Measurements from ENCODE around the gene FDX1.

Gene FDX1

DNA sequence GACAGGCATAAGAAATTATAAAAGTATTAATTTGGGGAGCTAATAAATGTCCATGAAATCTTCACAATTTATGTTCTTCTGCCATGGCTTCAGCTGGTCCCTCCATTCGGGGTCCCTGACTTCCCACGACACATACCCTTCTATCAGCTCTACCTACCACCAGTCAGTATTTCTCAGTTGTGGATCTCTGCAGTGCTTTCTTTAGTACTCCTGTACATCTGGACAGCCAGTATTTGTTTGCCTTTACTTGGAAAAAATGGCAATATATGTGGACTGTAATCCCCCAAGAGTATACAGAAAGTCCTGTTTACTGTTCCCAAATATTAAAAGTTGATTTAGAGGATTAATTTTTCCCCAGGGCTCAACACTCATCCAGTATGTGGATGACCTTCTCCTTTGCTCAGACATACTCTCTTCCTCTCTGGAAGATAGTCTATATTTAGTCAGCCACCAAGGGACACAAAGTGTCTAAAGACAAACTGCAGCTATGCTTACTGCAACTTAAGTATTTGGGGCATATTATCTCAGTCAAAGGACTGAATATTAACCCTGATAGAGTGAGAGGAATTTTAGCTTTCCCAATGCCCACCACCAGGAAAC, 7.3 kb upstream of the FDX1 start:
- in situ Hi-C loops (cut with HindIII; ENCODE audit: low pct_unique_long_range_greater_than_20kb, low sequenced_read_pairs), result no loop called here
- no peak for DNase-seq (ENCODE audit: low read depth in 1 of 2, low spot score in 1 of 2)
- TF ChIP-seq JUND (IDR thresholded peaks at IDR 0.05; ENCODE audit: low read depth), result no peak

DNA sequence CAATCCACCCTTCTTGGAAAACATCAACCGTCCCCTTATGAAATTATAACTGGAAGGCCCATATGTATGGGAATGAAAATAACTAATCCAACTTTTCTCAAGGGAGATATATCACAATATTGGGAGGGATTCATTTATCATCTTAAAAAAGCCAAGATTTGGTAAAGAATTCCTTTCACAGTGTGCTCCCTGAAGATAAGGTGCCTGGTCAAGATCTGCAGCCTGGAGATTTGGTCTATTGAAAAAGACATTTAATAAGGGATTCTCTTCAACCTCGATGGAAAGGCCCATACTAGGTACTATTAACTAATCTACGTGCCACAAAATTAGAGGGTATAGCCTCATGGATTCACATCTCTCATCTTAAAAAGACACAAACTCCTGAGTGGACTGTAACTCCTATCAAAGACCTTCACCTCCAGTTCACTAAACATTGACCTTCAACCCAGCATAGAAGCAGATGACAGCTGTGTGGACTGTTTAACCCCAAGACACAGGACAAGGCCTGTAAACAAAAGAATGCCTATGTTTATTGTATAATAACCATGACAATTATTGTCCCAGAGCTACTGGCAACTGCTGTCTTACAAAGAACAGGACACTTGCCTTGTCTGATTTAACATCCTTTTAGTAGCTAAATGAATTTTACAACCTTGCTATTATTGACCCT, 4.8 kb upstream of the FDX1 start:
- no peak for TF ChIP-seq JUND (IDR thresholded peaks at IDR 0.05; ENCODE audit: low read depth)
- no peak for DNase-seq (ENCODE audit: low read depth in 1 of 2, low spot score in 1 of 2)
- in situ Hi-C loops (cut with HindIII; ENCODE audit: low pct_unique_long_range_greater_than_20kb, low sequenced_read_pairs), result no loop called here

DNA sequence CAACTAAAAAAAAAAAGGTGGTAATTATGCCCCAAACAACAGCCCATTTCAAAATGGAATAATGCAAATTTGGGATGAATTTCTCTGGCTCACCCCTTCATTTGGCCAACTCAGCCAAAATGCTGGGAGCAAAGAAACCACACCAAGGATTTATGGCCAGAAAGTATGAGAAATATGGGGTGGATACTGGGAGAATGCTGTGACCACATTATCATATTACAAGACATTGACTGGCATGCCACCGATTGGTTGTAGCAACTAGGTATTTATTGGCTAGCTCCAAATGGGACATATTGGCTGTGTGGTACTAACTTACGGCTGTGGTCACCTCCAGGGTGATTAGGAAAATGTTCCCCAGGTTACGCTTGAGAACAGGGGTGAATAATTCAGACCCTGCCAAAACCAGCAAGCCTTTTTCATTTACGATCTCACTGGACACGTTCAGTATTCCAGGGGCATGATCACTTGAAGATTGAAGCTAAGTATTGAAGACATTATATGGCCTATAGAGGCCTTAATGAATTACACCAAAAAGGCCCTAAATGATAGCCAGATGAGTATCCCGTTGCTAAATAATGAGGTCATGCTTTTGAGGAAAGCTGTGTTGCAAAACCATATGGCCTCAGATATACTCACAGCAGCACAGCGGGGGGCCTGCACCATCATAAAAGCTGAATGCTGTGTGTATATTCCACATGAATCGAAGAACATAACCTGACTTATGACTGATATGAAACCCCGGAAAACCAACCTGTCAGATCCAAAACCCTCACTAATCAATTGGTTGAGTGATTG, 3.8 kb upstream of the FDX1 start:
- no peak for DNase-seq (ENCODE audit: low read depth in 1 of 2, low spot score in 1 of 2)
- in situ Hi-C loops (cut with HindIII; ENCODE audit: low pct_unique_long_range_greater_than_20kb, low sequenced_read_pairs), result no loop called here
- no peak for TF ChIP-seq JUND (IDR thresholded peaks at IDR 0.05; ENCODE audit: low read depth)

DNA sequence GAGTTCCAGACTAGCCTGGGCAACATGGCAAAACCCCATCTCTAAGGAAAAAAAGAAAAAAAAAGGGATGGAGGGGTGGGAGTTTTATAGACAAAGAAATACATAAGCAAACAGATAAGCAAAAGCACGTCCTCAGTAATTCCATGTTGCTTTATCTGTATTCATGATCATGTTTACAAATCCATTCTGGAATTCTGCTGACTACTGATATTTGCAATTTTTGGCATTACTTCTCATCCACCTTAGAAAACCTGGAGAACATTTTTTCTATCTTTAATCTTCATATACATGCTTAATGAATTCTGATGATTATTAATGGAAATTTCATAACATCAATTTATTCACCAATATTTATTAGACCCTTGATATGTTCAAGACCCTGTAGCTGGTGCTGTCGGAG, 1.7 kb upstream of the FDX1 start:
- in situ Hi-C loops (cut with HindIII; ENCODE audit: low pct_unique_long_range_greater_than_20kb, low sequenced_read_pairs), result no loop called here
- no peak for DNase-seq (ENCODE audit: low read depth in 1 of 2, low spot score in 1 of 2)
- TF ChIP-seq JUND (IDR thresholded peaks at IDR 0.05; ENCODE audit: low read depth), result no peak

DNA sequence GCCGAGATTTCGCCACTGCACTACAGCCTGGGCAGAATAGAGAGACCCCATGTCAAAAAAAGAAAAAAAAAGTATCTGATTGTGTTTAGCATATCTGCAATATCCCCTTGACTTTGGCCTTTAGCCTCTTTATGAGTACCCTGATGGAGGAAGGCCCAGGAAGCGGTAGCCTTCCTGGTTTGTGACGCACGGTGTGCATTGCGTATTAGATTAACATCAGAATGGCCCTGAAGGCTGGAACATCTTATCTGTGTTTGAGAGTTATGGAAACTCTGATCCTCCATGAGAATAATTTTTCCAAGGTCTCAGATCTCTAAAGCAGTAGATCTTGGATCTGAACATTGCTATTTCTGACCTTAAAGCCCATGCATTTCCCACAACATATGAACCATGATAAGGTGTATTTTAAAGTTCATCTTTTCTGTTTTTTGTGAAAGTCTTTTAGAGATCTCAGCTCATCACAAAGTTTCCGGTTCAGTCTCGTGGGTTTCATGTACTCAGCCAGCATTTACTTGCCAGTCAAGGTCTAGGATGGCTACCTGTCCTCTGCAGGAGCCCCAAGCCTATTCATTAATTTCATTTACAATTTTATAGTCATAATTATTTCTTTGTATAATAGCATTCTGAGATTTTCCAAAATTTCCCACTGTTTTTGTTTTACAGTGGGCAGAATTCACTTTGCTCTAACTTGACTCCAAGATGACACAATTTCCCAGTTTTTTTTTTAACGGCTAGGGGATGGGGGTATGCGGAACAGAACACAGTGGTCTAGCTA, 605 bp upstream of the FDX1 start:
- TF ChIP-seq JUND (IDR thresholded peaks at IDR 0.05; ENCODE audit: low read depth), result no peak
- DNase-seq (ENCODE audit: low read depth in 1 of 2, low spot score in 1 of 2), result no peak
- in situ Hi-C loops (cut with HindIII; ENCODE audit: low pct_unique_long_range_greater_than_20kb, low sequenced_read_pairs), result no loop called here

DNA sequence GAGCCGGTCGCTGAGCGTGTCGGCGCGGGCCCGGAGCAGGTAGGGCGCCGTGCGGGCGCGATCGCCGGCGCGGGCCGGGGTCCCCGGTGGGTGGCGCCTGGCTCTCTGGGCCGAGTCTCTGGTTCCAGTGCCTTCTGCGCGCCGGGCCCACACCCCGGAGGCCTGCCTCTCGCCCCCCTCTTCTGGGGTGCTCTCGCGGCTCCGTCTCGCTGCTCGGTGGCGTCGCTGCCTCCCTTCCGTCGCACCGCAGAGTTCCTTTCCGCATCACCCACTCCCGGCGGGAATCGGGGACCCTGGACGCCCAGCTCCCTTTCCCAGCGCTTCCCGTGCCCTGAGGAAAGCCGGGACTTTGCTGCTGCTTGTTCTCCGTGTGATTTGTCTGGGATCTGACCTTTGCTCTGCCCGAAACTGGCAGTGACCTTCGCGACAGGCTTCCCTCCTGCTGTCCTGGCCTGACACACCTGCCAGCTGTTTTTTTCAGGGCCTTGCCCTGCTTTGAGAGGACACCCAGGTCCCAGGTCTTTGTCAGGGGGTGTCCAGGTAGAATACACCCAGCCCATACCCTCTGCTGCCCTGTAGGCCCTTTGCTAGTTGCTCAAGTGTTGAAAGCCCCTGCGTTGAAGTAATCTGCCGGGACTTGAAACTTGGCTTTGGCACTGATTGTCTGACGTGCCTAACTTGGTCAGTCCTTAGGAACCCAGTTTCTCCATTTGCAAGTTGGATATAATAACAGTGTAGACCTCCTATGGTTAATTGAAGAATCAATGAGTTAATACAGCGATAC, 711 bp downstream of the FDX1 start:
- in situ Hi-C loops (cut with HindIII; ENCODE audit: low pct_unique_long_range_greater_than_20kb, low sequenced_read_pairs), result no loop called here
- DNase-seq (ENCODE audit: low read depth in 1 of 2, low spot score in 1 of 2), result peak in 1 of 2 experiments; percentile 42
- TF ChIP-seq JUND (IDR thresholded peaks at IDR 0.05; ENCODE audit: low read depth), result no peak

DNA sequence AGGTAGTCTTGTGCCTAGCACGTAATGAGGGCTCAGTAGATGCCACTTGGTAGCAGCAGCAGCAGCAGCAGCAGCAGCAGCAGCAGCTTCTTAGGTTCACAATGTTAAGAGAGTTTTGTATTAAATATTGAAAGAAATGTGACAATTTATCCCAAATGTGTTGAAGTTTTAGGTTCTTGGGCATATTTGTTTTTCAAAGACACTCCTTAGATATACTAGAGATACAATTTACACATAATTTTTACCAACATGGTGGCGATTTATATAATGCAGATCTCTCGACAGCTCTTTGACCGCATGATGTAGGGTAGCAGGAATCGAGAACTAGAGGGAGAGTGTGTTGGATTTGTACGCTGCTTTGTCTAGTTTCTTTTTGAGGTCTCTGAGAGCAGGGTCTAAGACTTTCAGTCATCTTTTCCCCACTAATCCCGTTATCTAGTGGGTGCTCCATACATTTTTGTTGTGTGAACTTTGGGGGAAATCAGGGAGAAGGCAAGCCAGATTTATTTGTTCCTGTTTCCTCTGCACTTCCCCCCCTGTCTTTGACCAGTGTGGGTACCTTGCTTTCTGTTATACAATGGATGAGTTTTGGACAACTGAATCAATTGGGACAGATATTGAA, 1.4 kb downstream of the FDX1 start:
- in situ Hi-C loops (cut with HindIII; ENCODE audit: low pct_unique_long_range_greater_than_20kb, low sequenced_read_pairs), result no loop called here
- peak in 1 of 2 experiments; percentile 24 for DNase-seq (ENCODE audit: low read depth in 1 of 2, low spot score in 1 of 2)
- TF ChIP-seq JUND (IDR thresholded peaks at IDR 0.05; ENCODE audit: low read depth), result no peak

DNA sequence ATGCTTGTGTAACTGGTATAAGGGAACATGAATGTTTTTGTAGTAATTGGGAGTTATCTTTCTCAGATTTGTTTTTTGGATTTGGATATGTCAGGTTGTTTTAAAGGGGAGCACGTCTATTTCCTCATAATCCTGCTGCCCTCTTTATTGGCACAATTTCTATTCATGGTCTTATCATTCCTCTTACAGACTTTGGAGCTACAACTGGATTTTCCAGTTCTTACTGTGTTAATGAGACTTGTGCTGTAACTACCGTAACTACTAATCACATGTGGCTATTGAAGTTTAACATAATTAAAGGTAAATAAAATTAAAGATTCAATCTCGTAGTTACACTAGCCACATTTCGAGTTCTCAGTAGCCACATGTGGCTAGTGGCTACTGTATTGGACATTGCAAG, 1.9 kb downstream of the FDX1 start:
- no peak for TF ChIP-seq JUND (IDR thresholded peaks at IDR 0.05; ENCODE audit: low read depth)
- in situ Hi-C loops (cut with HindIII; ENCODE audit: low pct_unique_long_range_greater_than_20kb, low sequenced_read_pairs), result no loop called here
- DNase-seq (ENCODE audit: low read depth in 1 of 2, low spot score in 1 of 2), result no peak

DNA sequence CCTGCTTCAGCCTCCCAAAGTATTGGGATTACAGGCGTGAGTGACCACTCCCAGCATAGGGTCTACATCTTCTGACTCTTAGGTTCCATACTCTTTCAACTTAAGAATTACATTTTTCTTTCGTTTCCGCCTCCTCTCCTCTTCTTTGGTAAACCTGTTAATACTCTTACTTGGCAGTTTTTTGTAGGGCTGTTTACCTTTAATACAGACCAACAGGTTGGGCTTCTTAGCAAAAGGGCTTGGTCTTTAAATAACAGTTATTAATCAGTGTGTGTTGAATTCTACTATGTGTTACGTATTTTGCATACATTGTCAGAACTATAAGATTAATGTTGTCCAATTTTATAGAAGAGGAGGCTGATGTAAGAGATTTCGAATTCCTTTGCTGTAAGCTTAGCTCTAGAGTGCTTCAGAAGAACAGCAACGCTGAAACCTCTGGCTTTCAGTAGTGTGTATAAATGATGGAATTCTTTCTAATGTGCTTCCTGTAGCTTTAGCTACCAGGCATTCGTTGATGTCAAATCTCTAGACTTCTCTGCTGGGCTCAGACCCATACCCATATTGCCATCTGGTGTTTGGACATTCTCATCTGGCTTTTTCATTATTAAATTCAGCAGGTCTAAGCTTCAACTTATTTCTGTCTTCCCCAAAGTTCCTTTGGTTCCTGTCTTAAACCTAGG, 3.1 kb downstream of the FDX1 start:
- DNase-seq (ENCODE audit: low read depth in 1 of 2, low spot score in 1 of 2), result no peak
- in situ Hi-C loops (cut with HindIII; ENCODE audit: low pct_unique_long_range_greater_than_20kb, low sequenced_read_pairs), result no loop called here
- TF ChIP-seq JUND (IDR thresholded peaks at IDR 0.05; ENCODE audit: low read depth), result no peak

DNA sequence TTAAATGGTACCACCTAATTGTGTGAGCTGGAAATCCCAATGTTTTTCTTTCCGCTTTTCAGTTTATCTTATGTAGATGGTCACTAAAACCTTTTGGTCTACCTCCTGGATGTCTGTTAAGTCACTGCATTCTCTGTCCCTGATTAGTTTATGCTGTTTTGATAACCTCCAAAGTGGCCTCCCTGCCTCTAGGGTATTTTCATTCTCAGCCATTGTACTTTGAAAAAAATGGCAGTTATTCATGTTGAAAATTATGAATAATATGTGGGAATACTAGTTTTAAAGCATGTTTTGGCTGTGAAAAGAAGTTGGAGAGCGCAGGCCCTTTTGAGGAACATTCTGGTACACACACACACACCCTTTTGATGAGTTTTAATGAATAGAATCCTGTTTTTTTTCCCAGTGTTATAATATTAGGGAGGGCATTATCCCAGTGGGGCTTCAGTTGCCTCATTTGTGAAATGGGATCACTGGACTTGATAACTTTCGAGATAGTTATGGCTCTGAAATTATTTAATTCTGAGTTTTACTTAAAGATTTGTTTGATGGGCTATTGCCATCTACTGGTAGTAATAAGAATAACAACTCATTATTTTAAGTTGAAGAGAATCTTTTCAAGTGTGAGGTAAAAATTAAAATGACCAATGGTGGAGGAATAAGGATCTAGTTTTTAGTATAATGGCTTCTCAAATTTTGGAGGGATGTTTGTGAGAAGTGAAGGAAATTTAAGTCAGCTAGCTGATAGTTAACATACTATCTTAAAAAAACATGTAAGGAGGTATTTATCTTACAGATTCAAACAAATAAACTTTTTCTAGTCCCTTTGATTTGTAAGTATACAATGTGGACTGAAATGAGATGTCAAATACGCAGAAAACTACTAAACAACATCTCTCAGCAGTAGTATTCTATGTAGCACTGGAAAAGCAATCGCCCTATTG, 3.9 kb downstream of the FDX1 start:
- no peak for TF ChIP-seq JUND (IDR thresholded peaks at IDR 0.05; ENCODE audit: low read depth)
- peak; percentile 34 to 51 for DNase-seq (ENCODE audit: low read depth in 1 of 2, low spot score in 1 of 2)
- in situ Hi-C loops (cut with HindIII; ENCODE audit: low pct_unique_long_range_greater_than_20kb, low sequenced_read_pairs), result no loop called here
